Measurements from ENCODE around the gene GTF2IRD1. TPM values are rescaled to one million over a fixed set of nuclear protein-coding genes. Genes with fewer than 3 reads are reported as not detected.

The GTF2IRD1 gene
- total RNA-seq, 1 experiment from 2014 or later: 34.3 TPM

- Histone ChIP-seq H3K23me2 (ENCODE audit: insufficient read length, low read depth, low read length, poor library complexity, severe bottlenecking) (peaks cover 3% of the 10 kb centered on the region), H3K79me2 (ENCODE audit: insufficient read depth, low read length) (no peaks in the 10 kb centered on the region; the same call in none of the 2 replicates), H2BK12ac (ENCODE audit: insufficient read length, low read depth, low read length) (no peak overlapping the region), H3K23ac (ENCODE audit: insufficient read length, low read depth, low read length) (no peak overlapping the region), H3K4ac (ENCODE audit: low read depth, low read length) (no peak overlapping the region), H3K56ac (ENCODE audit: insufficient read length, low read depth, low read length) (no peak overlapping the region), H3K14ac (ENCODE audit: insufficient read depth, low read length) (no peak overlapping the region), H3K18ac (ENCODE audit: insufficient read length, low read depth, low read length) (no peak overlapping the region), H2BK20ac (ENCODE audit: low read depth, low read length, poor library complexity, severe bottlenecking) (no peak overlapping the region), H3K9ac (ENCODE audit: extremely low read depth, insufficient read length, low read length) (no peak overlapping the region), H4K20me1 (ENCODE audit: control insufficient read depth, insufficient read depth, insufficient read length) (no peaks in the 10 kb centered on the region), H3K27ac (ENCODE audit: insufficient read length, low read depth, low read length) (no peak overlapping the region), H4K5ac (ENCODE audit: insufficient read length, low read depth, low read length) (no peak overlapping the region), H4K8ac (replicated peaks; ENCODE audit: insufficient read length, low read depth, low read length) (no peak overlapping the region), H3K9me3 (ENCODE audit: control insufficient read depth, low read depth, low read length) (no peaks in the 10 kb centered on the region), H3K4me2 (ENCODE audit: insufficient read depth, insufficient read length, low read length) (no peak overlapping the region), H3K27me3 (ENCODE audit: insufficient read depth, low read length) (no peaks in the 10 kb centered on the region), H2AFZ (ENCODE audit: low read length) (no peak overlapping the region), H3K4me1 (ENCODE audit: insufficient read depth, low read length) (peaks cover 4% of the 10 kb centered on the region; the same call in 1 of the 2 replicates), H4K91ac (ENCODE audit: insufficient read length, low read depth, low read length) (no peak overlapping the region), H3K79me1 (ENCODE audit: insufficient read depth, low read depth, low read length, poor library complexity, severe bottlenecking) (peaks cover 2% of the 10 kb centered on the region), H2BK120ac (ENCODE audit: low read depth, low read length, poor library complexity, severe bottlenecking) (no peak overlapping the region), H2AK5ac (ENCODE audit: insufficient read length, low read length) (no peak overlapping the region), H2BK15ac (ENCODE audit: low read depth, low read length) (no peak overlapping the region), H3T11ph (ENCODE audit: low read length) (no peak overlapping the region), H2BK5ac (ENCODE audit: insufficient read length, low read length) (no peak overlapping the region)
- H3K36me3 Mint-ChIP-seq (ENCODE audit: insufficient read depth in 1 of 3, low read depth in 3 of 3): peaks cover 0 to 5% (median 3%) of the 10 kb centered on the region in 3 experiments; a peak in 2 of 7 replicates
- H3K27ac Mint-ChIP-seq: peak overlapping the region; percentile 68 to 92 (median 69); a peak in 6 of 7 replicates
- no peak for TF ChIP-seq CTCF (conservative IDR thresholded peaks at IDR 0.05)
- DNase-seq: no peak
- WGBS (ENCODE audit: extremely low coverage, insufficient read length, low lambda C conversion rate): no CpG with 5 or more reads among the region's 8 CpGs
- no peak overlapping the region for H3K4me3 Mint-ChIP-seq
- no peaks in the 10 kb centered on the region for H3K27me3 Mint-ChIP-seq (ENCODE audit: low read depth)
- H3K4me1 Mint-ChIP-seq: peaks cover 25 to 37% of the 10 kb centered on the region in 2 experiments
- no peaks in the 10 kb centered on the region for H3K9me3 Mint-ChIP-seq
Observed at GRCh38 chr7:74476626-74477025, 22.9 kb downstream of the GTF2IRD1 start.

Data from H9 (cell line).